ENCODE results near the gene KCNMB3. TPM values are rescaled to one million over a fixed set of nuclear protein-coding genes. Genes with fewer than 3 reads are reported as not detected.

KCNMB3 gene
- total and polyA plus RNA-seq, 2 of the 13 experiments (the other 11 are each of a cell fraction or from before 2014, with no cell fraction given), result 4.3 to 7.1 TPM

- TF ChIP-seq TFDP1 (CRISPR knock-in tag; IDR thresholded peaks at IDR 0.05; ENCODE audit: borderline replicate concordance), result peak; percentile 84; the same call in 1 of the 2 replicates
- TF ChIP-seq MXI1 (IDR thresholded peaks at IDR 0.05; ENCODE audit: borderline replicate concordance, low read depth, low read length), result peak; percentile 20; the same call in 1 of the 3 replicates
- TF ChIP-seq ZNF615 (CRISPR knock-in tag; IDR thresholded peaks at IDR 0.05; ENCODE audit: borderline replicate concordance), result no peak
- TF ChIP-seq ZBTB33 (CRISPR knock-in tag; IDR thresholded peaks at IDR 0.05), result no peak
- TF ChIP-seq ZNF597 (CRISPR knock-in tag; IDR thresholded peaks at IDR 0.05), result no peak
- TF ChIP-seq ZNF607 (CRISPR knock-in tag; IDR thresholded peaks at IDR 0.05; ENCODE audit: borderline replicate concordance), result peak; percentile 33; the same call in 1 of the 2 replicates
- TF ChIP-seq XRCC5 (optimal IDR thresholded peaks at IDR 0.05; ENCODE audit: low read length), result peak; percentile 58
- TF ChIP-seq MED1 (CRISPR knock-in tag; IDR thresholded peaks at IDR 0.05), result no peak
- TF ChIP-seq HNF1B (CRISPR knock-in tag; IDR thresholded peaks at IDR 0.05), result no peak
- peak; percentile 41; the same call in 1 of the 2 replicates for TF ChIP-seq IRF9 (CRISPR knock-in tag; IDR thresholded peaks at IDR 0.05; ENCODE audit: borderline replicate concordance)
- TF ChIP-seq THAP9 (CRISPR knock-in tag; IDR thresholded peaks at IDR 0.05; ENCODE audit: borderline replicate concordance), result no peak
- peak; percentile 92 for TF ChIP-seq ZNF687 (CRISPR knock-in tag; IDR thresholded peaks at IDR 0.05)
These were observed 10.2 kb upstream of the KCNMB3 start (continued) for GRCh38 chr3:179260949-179261765.

All from HepG2 (cell line).